Epithelial cell of prostate (primary cell): Measurements from ENCODE around the gene STARD3.

Source experiments
- DNase-seq: peaks from one replicate; pipeline ENCODE4 v3.0.0-alpha.2; 2011; ENCODE audit warnings: low read depth, low spot score
- H3K27ac ChIP-seq: fragments of 450-650 bp; 2 replicates; pipeline ENCODE4 v1.5.1; 2017; ENCODE audit warnings: mild to moderate bottlenecking

The STARD3 gene

GRCh38 chr17:39603304-39604016 lies 33.5 kb upstream of the STARD3 start:
- no peak for DNase-seq

GRCh38 chr17:39604911-39605491 lies 31.9 kb upstream of the STARD3 start:
- no peak overlapping the region for H3K27ac ChIP-seq
- DNase-seq, result no peak

More at GRCh38 chr17:39603304-39604016, 33.5 kb upstream of the STARD3 start:
- no peak overlapping the region for H3K27ac ChIP-seq

- DNase-seq, result no peak
- no peak overlapping the region for H3K27ac ChIP-seq
Observed at GRCh38 chr17:39605492-39606433, 31.2 kb upstream of the STARD3 start.

GRCh38 chr17:39606434-39607056 lies 30.4 kb upstream of the STARD3 start:
- no peak overlapping the region for H3K27ac ChIP-seq
- no peak for DNase-seq

- no peak for DNase-seq
- H3K27ac ChIP-seq, result no peak overlapping the region
Observed at GRCh38 chr17:39607057-39607850, 29.7 kb upstream of the STARD3 start.

- H3K27ac ChIP-seq, result no peak within 1 kb of the TSS
- no peak for DNase-seq
Observed at GRCh38 chr17:39607851-39608130, 29.2 kb upstream of the STARD3 start, which contains the start of gene NEUROD2. NEUROD2 (minus strand) TSS chr17:39607920; CDS start chr17:39606599, 1,321 bp downstream.

GRCh38 chr17:39608142-39608981 lies 28.6 kb upstream of the STARD3 start:
- H3K27ac ChIP-seq, result no peak overlapping the region
- no peak for DNase-seq

- no peak overlapping the region for H3K27ac ChIP-seq
- no peak for DNase-seq
Observed at GRCh38 chr17:39609416-39610025, 27.4 kb upstream of the STARD3 start.

GRCh38 chr17:39611401-39612112 lies 25.4 kb upstream of the STARD3 start:
- DNase-seq, result no peak
- H3K27ac ChIP-seq, result no peak overlapping the region

GRCh38 chr17:39612291-39612894 lies 24.6 kb upstream of the STARD3 start:
- no peak overlapping the region for H3K27ac ChIP-seq
- no peak for DNase-seq

- no peak overlapping the region for H3K27ac ChIP-seq
- no peak for DNase-seq
Observed at GRCh38 chr17:39612935-39613464, 23.9 kb upstream of the STARD3 start.

- no peak overlapping the region for H3K27ac ChIP-seq
Observed at GRCh38 chr17:39614545-39615157, 22.3 kb upstream of the STARD3 start.

GRCh38 chr17:39615434-39615833 lies 21.5 kb upstream of the STARD3 start:
- H3K27ac ChIP-seq, result no peak overlapping the region

More at GRCh38 chr17:39614545-39615157, 22.3 kb upstream of the STARD3 start:
- no peak for DNase-seq

GRCh38 chr17:39617100-39617445 lies 19.9 kb upstream of the STARD3 start:
- H3K27ac ChIP-seq, result no peak overlapping the region
- DNase-seq, result no peak

More at GRCh38 chr17:39615434-39615833, 21.5 kb upstream of the STARD3 start:
- DNase-seq, result no peak

- DNase-seq, result no peak
- no peak overlapping the region for H3K27ac ChIP-seq
Observed at GRCh38 chr17:39617446-39618245, 19.3 kb upstream of the STARD3 start.
